Testis (tissue), 2 donors: Measurements from ENCODE around the gene AUTS2.

Experiments used
- CTCF ChIP-seq, 3 experiments: fragments of 450-650 bp in 2 of 3; fragments of 200-600 bp in 1 of 3; sonication (generic) in 1 of 3; IDR thresholded peaks; one replicate each; pipeline ENCODE4 v1.5.1; 2016 to 2019; ENCODE audit warnings: antibody characterized with exemption in 3 of 3, mild to moderate bottlenecking in 2 of 3, moderate library complexity in 1 of 3
- POLR2A ChIP-seq: fragments of 450-650 bp; IDR thresholded peaks from one replicate; pipeline ENCODE4 v1.6.1; 2017; ENCODE audit warnings: antibody characterized with exemption, mild to moderate bottlenecking, moderate library complexity

- TF ChIP-seq CTCF (IDR thresholded peaks at IDR 0.05) (no peak), POLR2A (no peak)
Measured at GRCh38 chr7:69836702-69837101, 238.4 kb downstream of the AUTS2 start.
